ENCODE data around the gene PLAC8L1.

PLAC8L1 gene

GRCh38 chr5:146103594-146103993, 1.8 kb downstream of the PLAC8L1 start:
- no peak overlapping the region for H3K4me3 ChIP-seq (ENCODE audit: low read depth, low read length)

GRCh38 chr5:146101646-146102045, 3.7 kb downstream of the PLAC8L1 start:
- no peak for TF ChIP-seq CTCF (IDR thresholded peaks at IDR 0.05; ENCODE audit: borderline replicate concordance, insufficient read depth, low read depth, low read length)
- H3K4me3 ChIP-seq (ENCODE audit: low read depth, low read length) = no peak overlapping the region

More at GRCh38 chr5:146103594-146103993, 1.8 kb downstream of the PLAC8L1 start:
- no peak for TF ChIP-seq CTCF (IDR thresholded peaks at IDR 0.05; ENCODE audit: borderline replicate concordance, insufficient read depth, low read depth, low read length)

DNA sequence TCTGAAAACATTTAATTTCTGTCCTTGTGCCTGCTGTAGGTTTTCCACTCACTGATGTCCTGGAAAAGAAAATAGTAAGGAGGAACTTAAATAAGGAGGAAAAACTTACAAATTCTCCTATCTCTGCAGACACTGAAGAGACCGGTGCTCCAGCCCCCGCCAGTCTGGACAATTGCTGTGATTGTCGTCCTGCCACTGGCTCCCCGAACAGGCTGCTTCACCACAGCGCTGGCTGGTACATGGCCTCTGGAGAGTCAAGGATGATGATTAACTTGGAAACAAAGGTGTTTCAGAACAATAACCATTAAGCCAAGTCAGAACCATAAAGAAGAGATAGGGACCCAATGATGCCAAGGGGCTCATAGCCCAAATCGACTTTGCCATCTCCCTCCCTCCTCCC, 7.3 kb downstream of the PLAC8L1 start:
- H3K4me3 ChIP-seq (ENCODE audit: low read depth, low read length) = no peak overlapping the region
- TF ChIP-seq CTCF (IDR thresholded peaks at IDR 0.05; ENCODE audit: borderline replicate concordance, insufficient read depth, low read depth, low read length) = no peak

DNA sequence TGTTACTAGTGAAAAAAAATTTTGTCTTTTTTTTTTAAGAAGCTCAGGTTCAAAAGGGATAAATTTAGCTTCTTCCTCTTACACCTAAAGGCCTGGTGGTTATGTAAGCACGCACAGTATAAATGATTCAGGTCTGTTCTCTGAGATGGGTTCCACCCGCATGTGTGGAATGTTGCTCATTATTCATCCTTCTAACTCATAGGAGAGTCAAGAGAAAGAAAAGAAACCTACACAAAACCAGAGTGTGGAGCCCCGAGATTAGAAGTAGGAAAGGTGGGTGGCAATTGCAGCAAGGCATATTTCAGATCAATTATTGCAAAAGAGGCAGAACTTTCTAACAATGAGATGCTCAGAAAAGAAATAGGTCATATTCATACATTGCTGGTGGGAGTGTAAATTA, 13.5 kb downstream of the PLAC8L1 start:
- TF ChIP-seq CTCF (IDR thresholded peaks at IDR 0.05; ENCODE audit: borderline replicate concordance, insufficient read depth, low read depth, low read length) = no peak

GRCh38 chr5:146089287-146089686, 16.1 kb downstream of the PLAC8L1 start:
- no peak overlapping the region for H3K4me3 ChIP-seq (ENCODE audit: low read depth, low read length)
- TF ChIP-seq CTCF (IDR thresholded peaks at IDR 0.05; ENCODE audit: borderline replicate concordance, insufficient read depth, low read depth, low read length) = no peak

More for the DNA sequence above, 13.5 kb downstream of the PLAC8L1 start:
- no peak overlapping the region for H3K4me3 ChIP-seq (ENCODE audit: low read depth, low read length)

- no peak for TF ChIP-seq CTCF (IDR thresholded peaks at IDR 0.05; ENCODE audit: borderline replicate concordance, insufficient read depth, low read depth, low read length)
- H3K4me3 ChIP-seq (ENCODE audit: low read depth, low read length) = no peak overlapping the region
These were observed 17.3 kb downstream of the PLAC8L1 start for GRCh38 chr5:146088098-146088497.

DNA sequence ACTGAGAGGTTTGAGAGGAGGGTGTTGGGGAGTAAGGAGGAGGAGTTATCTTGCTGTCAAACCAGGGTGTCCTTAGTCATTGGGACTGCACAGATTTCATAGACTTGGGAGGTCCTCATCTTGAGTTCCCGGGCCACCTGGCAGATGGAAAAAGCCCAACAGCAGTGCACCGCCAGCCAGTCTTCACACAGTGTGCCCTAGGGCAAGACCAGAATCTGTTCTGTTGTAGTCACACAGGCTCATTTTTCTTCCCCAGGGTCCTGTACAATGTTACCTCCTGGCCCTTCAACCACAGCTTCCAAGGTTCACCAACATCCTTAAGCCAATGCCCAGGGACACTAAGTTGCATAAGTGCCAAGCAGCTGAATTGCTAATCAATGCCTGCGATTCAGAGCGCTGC, 21.0 kb downstream of the PLAC8L1 start:
- no peak overlapping the region for H3K4me3 ChIP-seq (ENCODE audit: low read depth, low read length)
- no peak for TF ChIP-seq CTCF (IDR thresholded peaks at IDR 0.05; ENCODE audit: borderline replicate concordance, insufficient read depth, low read depth, low read length)

Data from GM12875 (cell line).